Measurements from ENCODE around the gene NCKAP5. TPM values are rescaled to one million over a fixed set of nuclear protein-coding genes. Genes with fewer than 3 reads are reported as not detected.

The NCKAP5 gene
- total RNA-seq, 1 donor from 2014 or later, result 2.7 TPM

DNA sequence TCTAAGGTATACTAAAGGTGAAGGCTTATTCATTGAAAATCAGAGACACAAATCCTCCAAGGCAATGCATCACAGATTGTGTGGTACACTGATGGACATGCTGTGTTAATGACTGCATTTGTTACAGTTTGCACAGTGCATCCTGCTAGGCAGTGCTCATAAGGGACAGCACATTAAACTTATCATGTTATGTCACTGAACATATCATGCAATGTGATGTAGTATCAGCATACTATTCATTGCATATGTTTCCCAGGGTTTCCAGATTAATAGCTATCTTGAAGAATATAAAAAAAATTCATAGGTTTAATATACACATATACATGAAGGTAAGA lies 225.3 kb downstream of the NCKAP5 start:
- no peak overlapping the region for H3K27ac Mint-ChIP-seq (ENCODE audit: unreplicated experiment)
- H3K27me3 ChIP-seq (ENCODE audit: insufficient read depth, low read length), result no peaks in the 10 kb centered on the region
- DNase-seq (ENCODE audit: low read depth) (no peak), FAIRE-seq (no peak)
- no peaks in the 10 kb centered on the region for H3K9me3 Mint-ChIP-seq (ENCODE audit: unreplicated experiment)
- no peaks in the 10 kb centered on the region for H3K36me3 Mint-ChIP-seq (ENCODE audit: low read depth, unreplicated experiment)
- H3K4me3 Mint-ChIP-seq (ENCODE audit: unreplicated experiment), result no peak overlapping the region
- H3K4me2 ChIP-seq (ENCODE audit: low read length), result no peak overlapping the region
- no peak overlapping the region for H3K27ac ChIP-seq (ENCODE audit: low read depth, low read length)
- no peaks in the 10 kb centered on the region for H4K20me1 ChIP-seq (ENCODE audit: insufficient read depth, low read length)
- peaks cover 13% of the 10 kb centered on the region for H3K4me1 Mint-ChIP-seq (ENCODE audit: low read depth, unreplicated experiment)
- no peak overlapping the region for H3K4me3 ChIP-seq (ENCODE audit: insufficient read depth, low read depth, low read length)
- peaks cover 3% of the 10 kb centered on the region for H3K27me3 Mint-ChIP-seq (ENCODE audit: low read depth, unreplicated experiment)
- no peaks in the 10 kb centered on the region for H3K4me1 ChIP-seq (ENCODE audit: insufficient read depth, low read length)
- TF ChIP-seq EZH2 (IDR thresholded peaks at IDR 0.05; ENCODE audit: insufficient read depth, low read length) (no peak), CTCF (IDR thresholded peaks at IDR 0.05; ENCODE audit: insufficient read depth, low read depth, low read length) (no peak)
- no peak overlapping the region for H3K9ac ChIP-seq (ENCODE audit: low read length)
- no peaks in the 10 kb centered on the region for H3K9me3 ChIP-seq (ENCODE audit: insufficient read depth, low read depth, low read length)
- no peaks in the 10 kb centered on the region for H3K36me3 ChIP-seq (ENCODE audit: insufficient read depth, low read length)
- H3K79me2 ChIP-seq (ENCODE audit: insufficient read depth, low read length), result no peaks in the 10 kb centered on the region
- no peak overlapping the region for H2AFZ ChIP-seq (ENCODE audit: low read depth, low read length)

DNA sequence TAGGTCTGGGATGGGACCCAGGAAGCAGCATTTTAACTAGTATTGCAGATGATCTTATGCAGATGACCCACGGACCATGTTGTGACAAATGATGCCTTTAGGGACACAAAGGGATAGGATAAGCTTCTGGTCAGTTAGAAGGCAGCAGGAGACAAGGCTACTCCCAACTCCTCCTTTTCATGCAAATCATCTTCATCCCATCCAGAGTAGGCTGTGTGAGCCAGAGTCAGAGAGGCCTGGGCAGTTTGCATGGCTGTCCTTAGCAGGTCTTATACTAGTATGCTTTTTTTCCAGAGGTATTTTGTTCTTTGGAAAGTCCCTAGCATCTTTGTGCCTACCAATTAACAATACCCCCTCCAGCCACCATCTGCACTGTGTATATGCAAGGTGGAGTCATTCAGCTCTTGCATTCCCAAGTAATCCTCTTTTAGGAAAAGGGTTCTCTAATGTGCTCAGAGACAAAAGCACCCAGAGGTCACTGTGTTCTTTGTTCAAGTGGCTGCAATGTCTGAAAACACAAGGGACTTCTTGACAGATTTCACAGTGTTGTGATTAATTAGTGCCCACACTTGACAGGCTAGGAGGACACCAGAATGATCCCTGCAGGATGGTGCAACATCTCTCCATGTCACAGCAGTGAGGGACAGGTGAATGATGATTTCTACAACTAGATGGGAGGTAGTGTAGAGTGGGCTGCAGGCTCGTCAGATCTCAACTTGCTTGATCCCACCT lies 225.8 kb downstream of the NCKAP5 start:
- Histone ChIP-seq H3K27ac (ENCODE audit: low read depth, low read length) (no peak overlapping the region), H3K36me3 (ENCODE audit: insufficient read depth, low read length) (no peaks in the 10 kb centered on the region), H3K4me2 (ENCODE audit: low read length) (no peak overlapping the region), H4K20me1 (ENCODE audit: insufficient read depth, low read length) (no peaks in the 10 kb centered on the region), H2AFZ (ENCODE audit: low read depth, low read length) (no peak overlapping the region), H3K4me1 (ENCODE audit: insufficient read depth, low read length) (no peaks in the 10 kb centered on the region), H3K79me2 (ENCODE audit: insufficient read depth, low read length) (no peaks in the 10 kb centered on the region), H3K9ac (ENCODE audit: low read length) (no peak overlapping the region), H3K4me3 (ENCODE audit: insufficient read depth, low read depth, low read length) (no peak overlapping the region), H3K9me3 (ENCODE audit: insufficient read depth, low read depth, low read length) (no peaks in the 10 kb centered on the region), H3K27me3 (ENCODE audit: insufficient read depth, low read length) (no peaks in the 10 kb centered on the region)
- DNase-seq (ENCODE audit: low read depth) (no peak), FAIRE-seq (no peak)
- H3K4me1 Mint-ChIP-seq (ENCODE audit: low read depth, unreplicated experiment), result peaks cover 13% of the 10 kb centered on the region
- no peaks in the 10 kb centered on the region for H3K9me3 Mint-ChIP-seq (ENCODE audit: unreplicated experiment)
- H3K36me3 Mint-ChIP-seq (ENCODE audit: low read depth, unreplicated experiment), result no peaks in the 10 kb centered on the region
- H3K27ac Mint-ChIP-seq (ENCODE audit: unreplicated experiment), result no peak overlapping the region
- H3K4me3 Mint-ChIP-seq (ENCODE audit: unreplicated experiment), result no peak overlapping the region
- no peak for TF ChIP-seq EZH2 (IDR thresholded peaks at IDR 0.05; ENCODE audit: insufficient read depth, low read length)
- TF ChIP-seq CTCF (IDR thresholded peaks at IDR 0.05; ENCODE audit: insufficient read depth, low read depth, low read length), result no peak
- H3K27me3 Mint-ChIP-seq (ENCODE audit: low read depth, unreplicated experiment), result peaks cover 3% of the 10 kb centered on the region

DNA sequence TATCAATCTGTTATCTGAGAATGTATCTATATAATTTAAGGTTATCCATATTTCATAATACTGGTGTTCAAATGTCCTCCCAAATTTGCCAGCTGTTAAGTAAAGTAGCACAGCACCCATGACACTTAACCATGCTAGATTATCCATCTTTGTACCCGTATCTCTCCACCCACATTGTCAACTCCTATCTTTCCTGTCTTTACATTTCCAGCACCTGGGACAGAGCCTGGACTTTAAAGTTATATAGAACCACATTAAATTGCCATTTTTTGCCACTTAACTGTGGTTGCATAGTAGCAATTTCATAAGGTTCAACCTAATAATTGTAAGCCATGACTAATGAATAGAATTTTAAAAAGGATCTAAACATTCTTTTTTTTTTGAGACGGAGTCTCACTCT lies 226.7 kb downstream of the NCKAP5 start:
- no peaks in the 10 kb centered on the region for H3K4me1 ChIP-seq (ENCODE audit: insufficient read depth, low read length)
- no peak overlapping the region for H3K27ac ChIP-seq (ENCODE audit: low read depth, low read length)
- H3K79me2 ChIP-seq (ENCODE audit: insufficient read depth, low read length), result no peaks in the 10 kb centered on the region
- DNase-seq (ENCODE audit: low read depth), result no peak
- H3K36me3 ChIP-seq (ENCODE audit: insufficient read depth, low read length), result no peaks in the 10 kb centered on the region
- no peak overlapping the region for H3K4me3 ChIP-seq (ENCODE audit: insufficient read depth, low read depth, low read length)
- Mint-ChIP-seq H3K4me3 (ENCODE audit: unreplicated experiment) (no peak overlapping the region), H3K27me3 (ENCODE audit: low read depth, unreplicated experiment) (peaks cover 3% of the 10 kb centered on the region), H3K36me3 (ENCODE audit: low read depth, unreplicated experiment) (no peaks in the 10 kb centered on the region), H3K4me1 (ENCODE audit: low read depth, unreplicated experiment) (peaks cover 10% of the 10 kb centered on the region), H3K27ac (ENCODE audit: unreplicated experiment) (no peak overlapping the region), H3K9me3 (ENCODE audit: unreplicated experiment) (no peaks in the 10 kb centered on the region)
- no peak overlapping the region for H3K4me2 ChIP-seq (ENCODE audit: low read length)
- H4K20me1 ChIP-seq (ENCODE audit: insufficient read depth, low read length), result no peaks in the 10 kb centered on the region
- no peaks in the 10 kb centered on the region for H3K9me3 ChIP-seq (ENCODE audit: insufficient read depth, low read depth, low read length)
- H3K9ac ChIP-seq (ENCODE audit: low read length), result no peak overlapping the region
- no peak for FAIRE-seq
- no peak for TF ChIP-seq CTCF (IDR thresholded peaks at IDR 0.05; ENCODE audit: insufficient read depth, low read depth, low read length)
- no peak for TF ChIP-seq EZH2 (IDR thresholded peaks at IDR 0.05; ENCODE audit: insufficient read depth, low read length)
- no peak overlapping the region for H2AFZ ChIP-seq (ENCODE audit: low read depth, low read length)
- H3K27me3 ChIP-seq (ENCODE audit: insufficient read depth, low read length), result no peaks in the 10 kb centered on the region
